HG03469 (cell line): ENCODE results near the gene B4GALT1.
A peak's percentile ranks its signal among the peaks of the same experiment; 100 is the strongest.

Experiments
- ATAC-seq: cut with Tn5 transposase; IDR thresholded peaks from one replicate; pipeline ENCODE4 v1.9.1; 2021; ENCODE audit warnings: mild to moderate bottlenecking, moderate library complexity, moderate number of reproducible peaks; ENCODE audit not compliant: unreplicated experiment

The B4GALT1 gene, protein sequence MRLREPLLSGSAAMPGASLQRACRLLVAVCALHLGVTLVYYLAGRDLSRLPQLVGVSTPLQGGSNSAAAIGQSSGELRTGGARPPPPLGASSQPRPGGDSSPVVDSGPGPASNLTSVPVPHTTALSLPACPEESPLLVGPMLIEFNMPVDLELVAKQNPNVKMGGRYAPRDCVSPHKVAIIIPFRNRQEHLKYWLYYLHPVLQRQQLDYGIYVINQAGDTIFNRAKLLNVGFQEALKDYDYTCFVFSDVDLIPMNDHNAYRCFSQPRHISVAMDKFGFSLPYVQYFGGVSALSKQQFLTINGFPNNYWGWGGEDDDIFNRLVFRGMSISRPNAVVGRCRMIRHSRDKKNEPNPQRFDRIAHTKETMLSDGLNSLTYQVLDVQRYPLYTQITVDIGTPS

DNA sequence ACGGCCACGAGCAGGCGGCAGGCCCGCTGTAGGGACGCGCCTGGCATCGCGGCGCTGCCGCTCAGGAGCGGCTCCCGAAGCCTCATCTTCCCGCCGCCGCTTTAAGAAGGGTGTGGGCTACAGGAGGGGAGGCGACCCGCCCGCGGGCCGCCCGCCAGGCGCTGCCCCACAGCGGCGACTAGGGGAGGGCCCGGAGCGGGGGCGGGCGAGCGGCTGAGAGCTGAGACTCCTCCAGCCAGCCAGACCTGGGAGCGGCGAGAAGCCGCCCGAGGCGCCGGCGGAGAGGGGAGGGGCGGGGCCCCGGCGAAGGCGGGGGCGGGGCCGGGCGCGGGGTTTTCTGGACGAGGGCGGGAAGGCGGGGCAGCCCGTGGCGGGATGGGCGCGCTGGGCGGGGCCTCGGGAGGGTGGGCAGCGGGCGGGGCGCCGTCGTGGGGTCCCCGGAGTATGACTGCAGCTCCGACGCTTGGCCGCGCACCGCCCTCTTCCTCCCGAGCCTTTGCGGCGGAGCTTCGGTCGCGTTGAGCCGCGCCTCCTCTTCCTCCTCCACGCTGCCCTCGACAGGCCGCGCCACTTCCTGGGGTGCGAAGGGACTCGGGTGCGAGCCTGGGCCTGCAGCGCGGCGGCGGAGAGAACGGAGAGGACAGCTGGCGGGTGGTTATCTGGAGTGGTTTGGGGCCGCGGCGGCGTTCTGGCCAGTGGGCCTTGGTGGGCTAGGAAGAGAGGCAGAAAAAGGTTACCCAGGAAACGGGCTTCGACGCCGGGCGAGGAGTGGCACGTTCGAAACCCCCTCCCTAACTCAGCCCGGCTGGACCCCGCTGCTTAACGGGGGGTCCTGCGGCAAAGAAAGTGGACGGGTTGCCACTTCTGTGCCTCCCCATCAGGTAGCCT is at the start of gene B4GALT1:
Gene B4GALT1 (minus strand): TSS at position 253 of the 888 bp plus-strand sequence. CDS start 167 bp downstream, at position 86.
- peak; percentile 39 for ATAC-seq

DNA sequence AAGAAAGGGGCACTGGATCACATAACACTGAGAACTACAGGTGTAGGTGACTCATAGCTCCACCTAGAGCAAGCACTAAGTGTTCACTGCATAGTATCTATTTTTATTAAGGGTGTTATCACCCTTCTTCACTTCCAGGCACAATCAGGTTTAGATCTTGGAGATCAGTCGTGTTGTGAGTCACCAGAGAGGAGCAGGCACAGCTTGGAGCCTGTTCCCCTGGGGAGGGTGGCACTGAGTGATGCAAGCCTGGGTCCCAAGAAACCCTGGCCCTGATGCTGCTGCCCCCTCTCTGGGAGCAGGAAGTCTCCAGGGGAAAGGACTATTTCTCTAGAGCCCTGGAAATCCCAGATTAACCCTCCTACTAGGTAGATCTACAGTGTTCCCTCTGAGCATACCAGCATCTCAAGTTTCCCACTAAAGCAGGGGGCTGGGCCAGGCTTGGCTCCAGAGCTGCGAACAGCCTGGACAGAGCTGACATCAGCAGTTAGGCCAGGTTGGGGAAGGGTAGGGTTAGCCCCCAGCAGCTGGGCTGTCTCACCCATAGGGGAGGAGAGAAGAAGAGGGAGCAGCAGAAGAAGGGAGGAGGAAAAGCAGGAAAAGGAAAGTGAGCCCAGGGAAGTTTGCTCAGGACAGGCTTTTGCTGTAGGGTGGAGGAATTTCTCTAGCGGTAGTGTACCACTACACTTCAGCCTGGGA is 44.7 kb upstream of the B4GALT1 start:
- ATAC-seq: no peak

DNA sequence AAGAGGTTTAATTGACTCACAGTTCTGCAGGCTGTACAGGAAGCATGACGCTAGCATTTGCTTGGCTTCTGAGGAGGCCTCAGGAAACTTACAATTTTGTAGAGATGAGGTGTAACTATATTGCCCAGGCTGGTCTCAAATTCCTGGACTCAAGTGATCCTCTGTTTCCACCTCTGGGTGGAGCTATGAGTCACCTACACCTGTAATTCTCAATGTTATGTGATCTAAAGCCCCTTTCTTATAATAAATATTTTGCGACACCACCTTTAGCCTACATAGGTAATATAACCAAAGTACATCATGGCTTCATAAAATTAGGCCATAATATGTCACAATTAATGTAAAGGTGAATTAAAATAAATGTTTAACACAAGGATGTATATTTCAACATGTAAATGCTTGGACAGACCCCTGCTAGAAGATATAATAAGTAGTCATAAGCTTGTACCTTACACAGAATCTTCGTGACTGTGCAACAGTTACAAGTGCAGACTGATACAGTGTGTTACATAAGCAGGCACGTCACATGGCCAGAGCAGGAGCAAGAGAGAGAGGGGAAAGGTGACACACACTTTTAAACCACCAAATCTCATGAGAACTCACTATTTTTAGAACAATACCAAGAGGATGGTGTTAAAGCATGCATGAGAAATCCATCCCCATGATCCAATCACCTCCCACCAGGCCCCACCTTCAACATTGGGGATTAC is 43.0 kb upstream of the B4GALT1 start:
- no peak for ATAC-seq

DNA sequence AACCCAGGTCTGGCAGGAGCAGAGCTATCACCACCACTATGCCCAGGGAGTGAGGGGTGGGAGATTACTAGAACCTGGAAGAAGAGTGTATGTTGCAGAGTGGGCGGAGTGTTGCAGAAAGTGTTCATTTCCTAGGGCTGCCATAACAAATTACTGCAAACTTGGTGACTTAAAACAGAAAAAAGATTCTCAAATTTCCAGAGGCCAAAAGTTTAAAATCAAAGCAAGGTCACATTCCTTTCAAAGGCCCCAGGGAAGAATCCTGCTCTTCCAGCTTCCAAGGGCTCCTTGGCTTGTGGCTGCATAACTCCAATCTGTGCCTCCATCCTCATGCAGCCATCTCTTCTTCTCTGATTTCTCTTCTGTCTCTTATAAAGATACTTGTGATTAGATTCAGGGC is 42.3 kb upstream of the B4GALT1 start:
- ATAC-seq: no peak

DNA sequence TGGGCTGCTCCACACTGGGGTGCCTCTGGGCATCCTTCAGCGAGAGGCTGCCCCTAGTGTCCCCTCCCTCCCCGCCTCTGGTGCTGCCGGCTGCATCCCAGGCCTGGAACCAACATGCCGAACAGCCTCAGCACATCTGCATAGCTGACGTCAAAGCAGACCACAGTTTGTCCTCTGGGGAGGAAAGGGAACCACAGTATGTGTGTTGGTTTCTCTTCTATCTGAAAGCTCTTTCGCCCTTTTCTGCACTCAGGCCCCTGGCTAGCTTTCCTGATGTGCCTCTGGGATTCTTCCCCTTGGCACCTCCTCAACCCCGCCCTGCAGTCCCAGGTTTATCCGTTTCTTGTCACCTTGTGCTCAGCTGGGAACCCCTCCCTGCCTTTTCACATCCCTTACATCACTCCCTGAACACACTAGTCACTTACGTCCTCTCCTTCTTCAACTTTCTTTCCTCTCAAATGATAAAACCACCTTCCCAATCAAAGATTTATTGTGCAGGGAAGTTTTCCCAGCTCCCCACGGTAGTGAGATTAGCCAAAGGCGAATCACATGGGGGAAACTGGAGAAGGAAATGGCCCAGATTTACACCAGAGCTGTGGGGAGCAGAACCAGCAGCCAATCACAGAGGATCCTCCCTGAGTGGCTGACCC is 35.5 kb upstream of the B4GALT1 start:
- peak; percentile 99 for ATAC-seq

DNA sequence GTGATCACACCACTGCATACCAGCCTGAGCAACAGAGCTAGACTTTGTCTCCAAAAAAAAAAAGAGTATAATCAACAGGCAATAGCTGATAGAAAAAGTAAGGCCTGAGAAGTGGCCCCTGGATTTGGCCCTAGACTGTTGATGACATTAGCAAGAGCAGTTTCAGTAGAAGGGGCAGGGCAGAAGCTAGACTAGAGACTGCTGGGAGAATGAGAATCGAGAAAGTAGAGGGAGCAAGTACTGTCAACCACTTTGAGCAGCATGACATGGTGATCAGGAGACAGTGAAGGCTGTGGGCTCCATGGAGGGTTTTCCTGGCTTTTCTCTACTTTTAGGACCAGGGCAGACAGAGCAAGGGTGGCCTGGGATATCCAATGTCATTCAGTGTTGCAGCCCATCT is 34.9 kb upstream of the B4GALT1 start:
- no peak for ATAC-seq

- no peak for ATAC-seq
Observed at GRCh38 chr9:33198165-33198564, 31.0 kb upstream of the B4GALT1 start.

DNA sequence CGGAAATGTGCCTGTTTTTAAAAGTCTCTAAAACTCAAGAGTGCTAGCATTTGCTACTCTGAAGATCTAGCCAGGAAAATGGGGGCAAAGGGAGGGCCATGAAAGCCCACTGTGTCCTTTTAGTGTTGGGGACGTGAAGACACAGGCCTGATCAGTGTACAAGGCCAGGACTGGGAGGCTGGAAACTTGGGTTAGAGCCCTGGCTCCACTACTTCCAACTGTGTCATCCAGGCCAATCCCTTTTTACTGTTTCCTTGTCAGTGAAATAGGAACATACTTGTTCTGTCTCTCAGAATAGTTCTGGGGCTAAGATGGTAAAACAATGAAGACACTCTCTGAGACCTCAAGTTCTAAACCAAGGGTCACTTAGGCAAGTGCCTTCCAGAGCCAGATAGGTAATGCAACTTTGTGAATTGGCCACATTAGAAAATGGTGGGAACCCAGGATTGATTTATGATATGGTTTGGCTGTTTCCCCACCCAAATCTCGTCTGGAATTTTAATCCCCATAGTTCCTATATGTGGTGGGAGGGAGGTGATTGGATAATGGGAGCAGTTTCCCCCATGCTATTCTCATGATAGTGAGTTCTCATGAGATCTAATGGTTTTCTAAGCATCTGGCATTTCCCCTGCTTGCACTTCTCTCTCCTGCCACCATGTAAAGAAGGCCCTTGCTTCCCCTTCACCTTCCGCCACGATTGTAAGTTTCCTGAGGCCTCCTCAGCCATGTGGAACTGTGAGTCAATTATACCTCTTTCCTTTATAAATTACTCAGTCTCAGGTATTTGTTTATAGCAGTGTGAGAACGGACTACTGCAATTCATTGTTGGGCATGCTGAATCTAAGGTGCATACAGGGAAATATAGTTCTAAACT is 30.4 kb upstream of the B4GALT1 start:
- ATAC-seq: no peak

GRCh38 chr9:33196736-33197135 is 29.6 kb upstream of the B4GALT1 start:
- ATAC-seq: no peak

DNA sequence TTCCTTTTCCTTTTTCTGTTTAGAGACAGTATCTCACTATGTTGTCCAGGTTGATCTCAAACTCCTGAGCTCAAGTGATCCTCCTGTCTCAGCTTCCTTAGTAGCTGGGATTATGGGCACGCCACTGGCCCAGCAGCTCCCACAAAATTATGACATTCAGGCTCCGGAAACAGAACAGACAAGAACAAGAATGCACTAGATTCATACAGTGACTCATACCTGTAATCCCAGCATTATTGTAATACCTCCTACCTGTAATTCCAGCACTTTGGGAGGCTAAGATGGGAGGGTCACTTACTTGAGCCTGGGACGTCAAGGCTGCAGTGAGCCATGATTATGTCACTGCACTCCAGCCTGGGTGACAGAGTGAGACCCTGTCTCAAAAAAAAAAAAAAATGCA is 26.7 kb upstream of the B4GALT1 start:
- no peak for ATAC-seq

DNA sequence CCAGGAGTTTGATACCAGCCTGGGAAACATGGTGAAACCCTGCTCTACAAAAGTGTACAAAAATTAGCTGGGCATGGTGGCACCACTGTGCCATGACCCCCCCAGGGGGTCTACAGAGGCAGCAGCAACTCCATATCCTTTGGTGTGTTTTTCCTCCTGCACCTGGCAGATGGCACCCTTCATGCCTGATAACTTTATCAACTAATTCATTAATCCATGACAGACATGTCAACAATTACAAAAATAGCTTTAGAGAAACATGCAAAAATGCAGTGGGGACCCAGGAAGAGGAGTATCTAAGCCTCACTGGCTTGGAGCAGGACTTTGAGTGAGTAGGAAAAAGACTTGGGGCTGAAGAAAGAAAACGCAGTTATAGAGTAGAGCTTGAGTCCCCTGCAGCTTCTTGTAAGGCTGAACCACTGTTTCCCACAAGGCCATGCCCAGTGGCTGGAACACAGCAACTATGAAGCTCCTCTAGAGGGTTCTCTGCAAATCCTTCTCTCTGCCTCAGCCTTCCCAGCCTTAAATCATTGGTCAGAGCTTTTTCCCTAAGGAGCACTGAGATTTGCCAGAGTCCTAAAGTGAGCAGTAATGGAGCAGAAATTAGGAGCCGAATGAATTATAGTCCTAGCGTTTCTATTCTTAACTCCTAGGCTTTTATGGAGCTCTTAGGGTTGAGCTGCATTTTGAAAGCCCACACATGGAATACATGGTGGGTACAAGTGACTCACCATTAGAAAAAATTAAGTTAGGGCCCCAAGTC is 25.5 kb upstream of the B4GALT1 start:
- ATAC-seq: no peak

DNA sequence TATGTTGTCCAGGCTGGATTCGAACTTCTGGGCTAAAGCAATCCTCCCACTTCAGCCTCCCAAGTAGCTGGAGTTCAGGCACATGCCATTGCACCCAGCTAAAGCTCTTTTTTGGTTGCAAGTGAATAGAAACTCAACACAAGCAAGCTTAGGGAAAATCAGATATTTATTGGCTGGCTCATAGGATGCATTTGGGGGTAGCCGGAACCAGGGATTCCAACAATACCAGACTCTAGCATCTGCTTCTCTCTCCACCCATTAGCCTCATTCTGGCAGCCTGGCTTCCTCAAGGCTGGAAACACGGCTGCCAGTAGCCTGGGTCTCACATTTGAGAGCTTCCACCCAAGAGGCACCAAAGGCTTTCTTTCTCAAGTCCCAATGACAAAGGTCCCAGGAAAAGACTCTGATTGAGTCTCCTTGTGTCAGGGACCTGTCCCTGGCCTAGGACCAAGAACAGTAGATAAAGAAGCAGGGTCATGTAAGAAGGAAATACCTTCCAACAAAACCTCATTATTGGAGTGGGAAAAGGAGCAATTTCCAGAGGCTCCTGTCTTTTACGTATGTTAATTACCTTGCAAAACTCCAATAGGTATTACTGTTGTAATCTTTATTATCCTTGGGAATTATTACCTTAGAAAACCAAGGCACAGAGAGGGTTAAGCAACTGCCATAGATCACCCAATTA is 23.0 kb upstream of the B4GALT1 start:
- ATAC-seq: no peak

GRCh38 chr9:33189331-33189791 is 22.2 kb upstream of the B4GALT1 start:
- no peak for ATAC-seq

GRCh38 chr9:33188711-33189110 is 21.6 kb upstream of the B4GALT1 start:
- ATAC-seq: no peak

- no peak for ATAC-seq
Observed at GRCh38 chr9:33187519-33188218, 20.5 kb upstream of the B4GALT1 start.

DNA sequence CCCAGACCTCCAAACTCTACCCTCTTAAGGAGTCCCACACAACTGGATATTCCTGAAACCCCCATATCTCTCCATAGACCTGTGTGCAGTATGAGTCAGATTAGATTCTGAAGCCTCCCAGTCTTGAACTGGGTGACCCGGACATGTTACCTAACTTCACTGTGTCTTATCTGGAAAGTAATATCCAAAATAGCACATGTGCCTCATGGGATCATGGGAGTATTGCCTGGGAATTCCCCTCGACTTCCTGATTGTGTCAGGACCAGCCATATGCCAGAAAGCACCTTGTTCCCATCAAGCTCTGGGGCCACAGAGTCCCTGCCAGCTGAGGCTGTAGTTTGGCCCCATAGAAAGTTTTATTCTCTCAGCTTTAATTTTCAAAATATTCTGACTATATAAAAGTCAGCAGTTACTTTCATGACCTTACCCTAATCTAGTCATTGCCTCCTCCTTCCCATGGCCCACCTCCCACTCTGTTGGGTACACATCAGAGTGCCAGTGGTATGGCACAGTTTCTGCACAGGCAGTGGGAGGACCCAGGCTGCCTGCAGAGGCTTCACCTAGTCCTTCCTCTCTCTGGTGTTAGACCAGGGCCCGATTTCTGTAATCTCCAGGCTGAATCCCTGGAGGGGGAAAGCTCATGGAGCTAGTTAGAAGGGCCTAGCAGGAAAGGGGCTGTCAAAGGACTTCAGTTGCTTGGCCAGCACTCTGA is 19.5 kb upstream of the B4GALT1 start:
- no peak for ATAC-seq

DNA sequence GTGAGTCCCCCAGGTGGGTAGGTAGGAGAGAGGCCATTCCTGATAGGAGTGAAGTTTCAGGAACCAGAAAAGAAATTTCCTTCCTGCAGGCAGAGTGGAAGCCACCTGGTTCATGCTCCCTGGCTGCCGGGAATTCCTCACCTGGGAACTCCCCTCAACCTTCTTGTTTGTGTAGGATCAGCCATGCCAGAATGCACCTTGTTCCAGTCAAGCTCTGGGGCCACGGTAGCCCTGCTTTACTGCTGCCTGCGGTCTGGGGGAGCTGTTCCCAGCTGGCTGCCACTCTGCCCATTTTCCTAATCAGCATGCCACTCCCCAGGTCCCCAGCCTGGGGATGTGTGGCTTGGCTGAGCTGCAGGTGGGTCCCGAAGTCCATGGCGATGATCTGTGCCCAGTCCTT is 18.7 kb upstream of the B4GALT1 start:
- no peak for ATAC-seq
